SU-DHL-6 (cell line): ENCODE results near the gene CCDC34.

Source experiments
- CTCF ChIP-seq: fragments of 200-600 bp; sonication (generic); IDR thresholded peaks from one replicate; pipeline ENCODE4 v1.5.1; 2017; ENCODE audit warnings: antibody characterized with exemption, mild to moderate bottlenecking, low read length, moderate library complexity; ENCODE audit not compliant: insufficient read depth, poor library complexity, severe bottlenecking
- EZH2phosphoT487 ChIP-seq: fragments of 200-600 bp; sonication (generic), shearing (Covaris generic); conservative IDR thresholded peaks from 2 replicates; pipeline ENCODE4 v1.6.1; 2018; ENCODE audit warnings: mild to moderate bottlenecking, antibody characterized with exemption, low read length, moderate library complexity, mixed read lengths

GRCh38 chr11:27300974-27301373 lies 62.0 kb downstream of the CCDC34 start:
- no peak for TF ChIP-seq CTCF
- no peak for TF ChIP-seq EZH2phosphoT487
